HG03432 (cell line): ENCODE measurements around the gene LMOD3.

Experiments used
- ATAC-seq: cut with Tn5 transposase; IDR thresholded peaks from one replicate; pipeline ENCODE4 v1.9.1; 2021; ENCODE audit warnings: mild to moderate bottlenecking, moderate library complexity; ENCODE audit not compliant: unreplicated experiment

LMOD3 gene

GRCh38 chr3:69122403-69122802 lies at the start of gene LMOD3:
Gene LMOD3 (minus strand): TSS chr3:69122595. CDS start chr3:69122386, 209 bp downstream.
- no peak for ATAC-seq

- ATAC-seq = no peak
Observed at GRCh38 chr3:69172058-69172457, 49.7 kb upstream of the LMOD3 start.

- no peak for ATAC-seq
Observed at GRCh38 chr3:69166446-69166845, 44.1 kb upstream of the LMOD3 start.

- no peak for ATAC-seq
Observed at GRCh38 chr3:69165744-69166143, 43.3 kb upstream of the LMOD3 start.

- ATAC-seq = no peak
Observed at GRCh38 chr3:69164296-69164695, 41.9 kb upstream of the LMOD3 start.

DNA sequence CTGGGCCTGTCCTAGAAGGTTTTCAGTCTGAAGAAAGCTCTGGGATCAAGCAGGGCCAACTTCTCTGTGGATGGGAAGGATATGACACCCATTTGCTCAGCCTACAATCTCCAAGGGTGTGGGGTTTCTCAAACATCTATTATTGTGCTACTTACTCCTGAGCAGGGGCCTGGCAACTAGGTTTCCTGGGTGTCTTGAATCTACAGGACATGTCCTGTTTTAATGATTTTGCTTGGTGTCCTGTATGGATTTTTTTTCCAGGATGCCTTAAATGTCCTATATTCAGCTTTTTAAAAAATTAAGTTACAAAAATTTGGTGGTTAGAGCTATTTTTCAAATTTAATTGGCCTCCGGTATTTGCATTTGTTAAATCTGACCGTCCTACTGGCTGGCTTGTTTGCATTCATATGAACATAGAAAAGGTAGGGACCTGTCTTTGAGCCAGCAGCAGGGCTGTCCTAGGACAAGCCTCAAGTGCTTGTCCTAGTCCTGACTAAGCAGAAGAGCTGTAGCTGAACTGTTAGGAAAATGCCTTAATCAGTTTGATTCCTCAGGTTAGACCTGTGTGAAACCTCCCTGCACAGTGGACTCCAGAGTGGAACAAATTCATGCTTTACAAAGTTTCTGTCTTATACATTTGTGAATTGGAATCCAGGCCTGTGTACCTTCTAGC lies 40.0 kb upstream of the LMOD3 start:
- ATAC-seq = no peak

DNA sequence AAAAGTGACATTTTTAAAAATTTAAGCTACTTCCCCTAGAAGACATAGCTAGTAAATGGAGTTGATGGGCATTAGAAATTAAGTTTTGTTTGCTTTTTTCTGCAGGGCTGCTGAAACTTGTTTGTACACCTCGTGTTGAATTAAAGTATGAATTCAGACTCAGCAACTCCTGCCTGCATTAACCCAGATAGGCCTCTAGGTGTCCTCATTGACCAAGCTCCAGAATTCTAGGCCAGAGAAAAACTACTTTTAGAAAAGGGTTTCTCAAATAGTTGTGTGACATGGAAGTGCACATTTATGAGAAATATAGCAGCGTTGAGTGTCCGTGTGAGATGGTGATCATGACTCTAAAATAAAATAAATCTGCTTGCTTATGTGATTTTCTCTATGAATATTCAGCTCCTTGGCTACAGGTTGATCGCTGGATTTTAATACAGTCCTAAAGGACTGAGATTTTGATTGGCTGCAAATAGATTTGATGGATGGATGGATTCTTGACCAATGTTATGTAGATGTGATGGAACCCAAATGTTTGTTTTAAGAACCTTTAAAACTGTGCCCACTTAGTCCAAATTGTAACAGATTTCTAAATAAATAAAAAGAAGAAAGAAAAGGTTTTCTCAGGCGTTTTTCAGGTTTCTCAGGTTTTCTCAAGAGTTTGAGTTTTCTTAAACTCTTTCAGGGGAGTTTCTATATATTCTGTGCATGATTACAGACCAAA lies 39.4 kb upstream of the LMOD3 start:
- peak; percentile 75 for ATAC-seq

GRCh38 chr3:69160525-69160924 lies 38.1 kb upstream of the LMOD3 start:
- no peak for ATAC-seq

DNA sequence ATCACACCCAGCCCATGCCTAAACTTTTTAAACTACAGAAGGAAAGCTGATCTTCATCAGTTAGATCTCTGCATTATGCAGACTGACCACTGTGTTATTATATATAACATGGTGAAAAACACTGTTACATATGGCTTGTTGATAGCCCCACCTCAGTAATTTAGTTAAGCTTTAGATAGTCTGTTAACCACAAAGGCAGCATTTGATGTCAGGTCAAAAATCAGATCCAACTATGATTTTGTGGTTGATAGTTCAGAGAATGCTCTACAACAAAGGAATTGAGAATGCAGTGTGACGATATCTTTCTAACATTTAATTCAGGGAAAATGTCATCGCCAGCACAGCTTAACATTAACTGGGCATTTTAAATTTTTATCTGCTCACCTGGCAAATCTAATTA lies 37.7 kb upstream of the LMOD3 start:
- ATAC-seq = no peak

GRCh38 chr3:69149586-69149985 lies 27.2 kb upstream of the LMOD3 start:
- ATAC-seq = no peak

DNA sequence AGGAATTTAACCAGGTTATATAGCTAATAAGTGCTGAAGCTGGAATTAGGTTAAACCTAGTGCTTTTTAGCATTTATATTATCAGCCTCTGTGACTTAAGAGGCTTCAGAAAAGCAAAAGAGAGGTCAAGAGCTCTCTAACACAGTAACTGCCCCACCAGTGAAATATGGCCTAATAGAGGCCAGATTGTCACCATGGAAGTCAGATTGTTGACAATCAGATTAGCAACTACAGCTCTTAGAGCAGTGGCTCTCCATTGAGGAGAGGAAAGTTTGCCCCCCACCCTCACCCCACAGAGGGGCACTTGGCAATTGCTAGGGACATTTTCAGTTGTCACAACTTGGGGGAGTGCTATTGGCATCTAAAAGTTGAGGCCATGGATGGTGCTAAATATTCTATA lies 23.3 kb upstream of the LMOD3 start:
- no peak for ATAC-seq

- no peak for ATAC-seq
Observed at GRCh38 chr3:69144631-69145245, 22.3 kb upstream of the LMOD3 start.

- no peak for ATAC-seq
Observed at GRCh38 chr3:69143612-69144011, 21.2 kb upstream of the LMOD3 start.

DNA sequence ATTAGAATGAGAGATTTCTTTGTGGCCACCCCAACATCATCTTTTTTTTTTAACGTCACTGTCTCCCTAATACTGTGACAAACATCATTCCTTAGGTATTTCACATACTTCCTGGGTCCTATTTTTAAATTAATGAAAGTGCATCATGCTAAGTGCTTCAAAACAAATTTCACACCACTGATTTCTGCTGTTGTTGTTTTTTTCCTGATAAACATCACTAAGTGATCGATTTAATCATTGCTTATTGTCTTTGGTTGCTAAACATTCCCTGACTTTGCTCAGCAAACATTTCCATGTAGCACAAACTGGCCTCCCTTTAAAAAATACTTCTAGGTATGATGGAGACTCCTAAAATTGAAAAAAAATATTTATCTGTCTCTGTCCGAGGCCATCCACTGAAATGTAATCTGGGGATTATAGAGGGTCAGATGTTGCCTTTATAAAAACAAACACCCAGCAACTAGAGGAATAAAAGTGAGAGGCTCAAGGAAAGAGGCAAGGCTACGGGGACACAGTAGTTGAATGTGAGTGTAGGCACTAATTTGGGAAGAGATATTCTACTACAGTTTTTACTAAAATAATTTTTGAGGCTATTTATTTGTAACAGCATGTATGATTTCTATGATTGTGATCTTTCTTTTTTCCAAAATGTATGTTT lies 20.5 kb upstream of the LMOD3 start:
- ATAC-seq = no peak

DNA sequence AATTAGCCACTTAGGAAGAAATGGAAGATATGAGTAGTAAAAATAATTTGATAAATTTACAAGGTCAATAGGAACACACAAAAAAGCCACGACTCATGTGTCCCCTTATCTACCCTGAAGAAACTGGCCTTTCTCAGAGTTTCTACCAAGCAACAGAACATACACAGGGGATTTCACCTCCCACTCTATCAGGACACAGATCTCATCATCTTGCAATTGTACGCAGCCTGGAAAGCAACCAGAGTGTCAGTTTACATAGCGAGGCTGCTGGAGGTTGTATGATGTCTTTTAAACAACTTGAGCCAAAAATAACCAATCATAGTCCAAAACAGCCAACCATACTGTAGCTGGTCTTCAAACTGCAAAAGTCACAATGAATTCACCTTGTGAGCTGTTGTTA lies 19.7 kb upstream of the LMOD3 start:
- ATAC-seq = no peak

- ATAC-seq = no peak
Observed at GRCh38 chr3:69141313-69141712, 18.9 kb upstream of the LMOD3 start.

GRCh38 chr3:69137412-69137811 lies 15.0 kb upstream of the LMOD3 start:
- ATAC-seq = no peak

GRCh38 chr3:69137005-69137404 lies 14.6 kb upstream of the LMOD3 start:
- ATAC-seq = no peak

GRCh38 chr3:69130689-69131088 lies 8.3 kb upstream of the LMOD3 start:
- ATAC-seq = peak; percentile 97

DNA sequence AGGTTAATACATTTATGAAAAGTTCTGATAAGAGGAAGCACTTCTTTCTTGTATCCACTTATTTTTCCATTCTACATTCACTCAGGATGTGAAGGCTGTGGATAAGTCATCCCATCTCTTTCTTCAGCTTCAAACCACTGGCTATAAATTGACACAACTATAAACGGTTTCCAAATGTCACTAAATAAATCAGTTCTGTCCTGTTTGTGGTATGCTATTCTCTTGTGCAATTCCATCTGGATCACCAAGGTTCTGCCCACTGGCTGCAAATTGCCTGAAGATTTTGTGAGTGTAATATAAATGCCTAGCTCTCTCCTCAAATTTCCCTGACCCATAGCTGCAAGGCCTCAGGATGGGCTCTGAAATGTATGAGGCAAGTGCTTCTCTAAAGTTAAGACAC lies 7.1 kb upstream of the LMOD3 start:
- no peak for ATAC-seq

DNA sequence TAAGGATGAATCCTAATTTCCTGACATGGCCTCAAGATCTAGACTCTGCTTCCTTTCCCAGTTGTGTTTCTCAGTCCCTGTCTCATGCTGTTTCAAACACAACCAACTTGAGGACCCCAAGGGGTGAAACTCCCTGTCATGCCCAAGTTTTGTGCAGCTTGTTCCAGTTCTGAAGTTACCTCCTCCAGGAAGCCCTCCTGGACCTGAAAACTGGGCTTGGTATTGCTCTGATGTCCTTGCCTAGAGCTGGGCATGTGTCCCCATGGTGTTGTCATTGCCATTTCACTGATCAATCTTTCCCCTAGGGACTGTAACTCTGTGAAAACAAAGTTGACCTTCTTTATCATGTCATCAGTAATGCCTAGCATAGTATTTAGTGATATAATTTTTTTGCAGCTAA lies 6.1 kb upstream of the LMOD3 start:
- no peak for ATAC-seq

GRCh38 chr3:69126999-69127398 lies 4.6 kb upstream of the LMOD3 start:
- no peak for ATAC-seq
